ENCODE data around the gene ATP8A1. TPM values are rescaled to one million over a fixed set of nuclear protein-coding genes. Genes with fewer than 3 reads are reported as not detected.

The ATP8A1 gene
- total RNA-seq, 4 donors from 2014 or later = 5.9 to 16.5 (median 7.3) TPM

DNA sequence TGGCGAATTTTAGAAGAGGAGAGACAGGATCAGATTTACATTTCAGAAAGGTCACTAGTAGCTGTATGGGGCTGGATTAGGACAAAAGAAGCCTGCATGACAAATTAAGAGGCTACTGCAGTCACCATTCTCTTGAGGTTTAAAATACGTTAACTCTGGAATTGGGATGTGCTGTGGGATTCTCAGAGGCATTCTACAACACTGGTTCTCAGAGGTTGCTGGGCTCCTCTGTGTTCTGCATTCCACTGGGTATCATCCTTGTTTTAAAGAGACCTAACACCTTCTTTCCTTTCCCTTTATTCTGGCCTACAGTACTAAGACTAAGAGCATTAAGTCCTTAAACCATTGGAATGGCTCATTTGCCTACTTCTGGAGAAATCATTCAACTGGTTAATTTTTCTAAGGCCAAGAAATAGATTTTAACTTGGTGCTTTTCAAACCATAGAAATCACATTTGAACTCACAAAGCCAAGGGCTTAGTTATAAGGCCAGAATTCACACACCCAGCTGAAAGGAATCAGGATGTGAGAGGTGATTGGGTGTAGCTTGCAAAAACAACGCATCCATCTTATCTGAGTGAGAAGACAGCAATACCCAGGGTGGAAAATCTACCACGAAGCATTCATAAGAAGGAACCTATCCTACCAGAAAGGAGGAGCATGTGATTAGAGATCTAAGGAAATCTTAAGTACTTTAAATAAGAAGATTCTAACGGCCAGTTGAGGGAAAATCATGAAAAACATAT lies 143.0 kb downstream of the ATP8A1 start:
- DNase-seq (ENCODE audit: low spot score in 2 of 2) = no peak
- no peaks in the 10 kb centered on the region for H3K9me3 ChIP-seq
- 86% methylated on average over 5 of the region's 5 CpGs for WGBS
- TF ChIP-seq, protein P1, sequence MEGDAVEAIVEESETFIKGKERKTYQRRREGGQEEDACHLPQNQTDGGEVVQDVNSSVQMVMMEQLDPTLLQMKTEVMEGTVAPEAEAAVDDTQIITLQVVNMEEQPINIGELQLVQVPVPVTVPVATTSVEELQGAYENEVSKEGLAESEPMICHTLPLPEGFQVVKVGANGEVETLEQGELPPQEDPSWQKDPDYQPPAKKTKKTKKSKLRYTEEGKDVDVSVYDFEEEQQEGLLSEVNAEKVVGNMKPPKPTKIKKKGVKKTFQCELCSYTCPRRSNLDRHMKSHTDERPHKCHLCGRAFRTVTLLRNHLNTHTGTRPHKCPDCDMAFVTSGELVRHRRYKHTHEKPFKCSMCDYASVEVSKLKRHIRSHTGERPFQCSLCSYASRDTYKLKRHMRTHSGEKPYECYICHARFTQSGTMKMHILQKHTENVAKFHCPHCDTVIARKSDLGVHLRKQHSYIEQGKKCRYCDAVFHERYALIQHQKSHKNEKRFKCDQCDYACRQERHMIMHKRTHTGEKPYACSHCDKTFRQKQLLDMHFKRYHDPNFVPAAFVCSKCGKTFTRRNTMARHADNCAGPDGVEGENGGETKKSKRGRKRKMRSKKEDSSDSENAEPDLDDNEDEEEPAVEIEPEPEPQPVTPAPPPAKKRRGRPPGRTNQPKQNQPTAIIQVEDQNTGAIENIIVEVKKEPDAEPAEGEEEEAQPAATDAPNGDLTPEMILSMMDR (IDR thresholded peaks at IDR 0.05) = no peak
- TF ChIP-seq POLR2AphosphoS5 (IDR thresholded peaks at IDR 0.05) = no peak
- TF ChIP-seq EP300 (IDR thresholded peaks at IDR 0.05) = no peak
- no peak for TF ChIP-seq POLR2A (IDR thresholded peaks at IDR 0.05)
- no peaks in the 10 kb centered on the region for H3K4me1 ChIP-seq
- H3K36me3 ChIP-seq = no peaks in the 10 kb centered on the region
- no peak overlapping the region for H3K27ac ChIP-seq
- H3K4me3 ChIP-seq = no peak overlapping the region
- H3K27me3 ChIP-seq = no peaks in the 10 kb centered on the region

- WGBS = 76% methylated on average over 3 of the region's 3 CpGs
- no peak for DNase-seq (ENCODE audit: low spot score in 2 of 2)
- TF ChIP-seq POLR2A (IDR thresholded peaks at IDR 0.05) (no peak), POLR2AphosphoS5 (IDR thresholded peaks at IDR 0.05) (no peak), EP300 (IDR thresholded peaks at IDR 0.05) (no peak)
- TF ChIP-seq, protein P1 (IDR thresholded peaks at IDR 0.05) = no peak
- no peak overlapping the region for H3K27ac ChIP-seq
- H3K36me3 ChIP-seq = no peaks in the 10 kb centered on the region
- no peaks in the 10 kb centered on the region for H3K27me3 ChIP-seq
- no peak overlapping the region for H3K4me3 ChIP-seq
- no peaks in the 10 kb centered on the region for H3K4me1 ChIP-seq
- no peaks in the 10 kb centered on the region for H3K9me3 ChIP-seq
Observed at GRCh38 chr4:42512226-42512625, 144.7 kb downstream of the ATP8A1 start.

GRCh38 chr4:42510225-42510624 lies 146.7 kb downstream of the ATP8A1 start:
- H3K4me3 ChIP-seq = no peak overlapping the region
- no peaks in the 10 kb centered on the region for H3K9me3 ChIP-seq
- H3K27ac ChIP-seq = no peak overlapping the region
- DNase-seq (ENCODE audit: low spot score in 2 of 2) = no peak
- TF ChIP-seq POLR2AphosphoS5 (IDR thresholded peaks at IDR 0.05) (no peak), EP300 (IDR thresholded peaks at IDR 0.05) (no peak), POLR2A (IDR thresholded peaks at IDR 0.05) (no peak)
- TF ChIP-seq, protein P1 (IDR thresholded peaks at IDR 0.05) = no peak
- no peaks in the 10 kb centered on the region for H3K27me3 ChIP-seq
- peaks cover 6% of the 10 kb centered on the region for H3K36me3 ChIP-seq
- H3K4me1 ChIP-seq = no peaks in the 10 kb centered on the region

DNA sequence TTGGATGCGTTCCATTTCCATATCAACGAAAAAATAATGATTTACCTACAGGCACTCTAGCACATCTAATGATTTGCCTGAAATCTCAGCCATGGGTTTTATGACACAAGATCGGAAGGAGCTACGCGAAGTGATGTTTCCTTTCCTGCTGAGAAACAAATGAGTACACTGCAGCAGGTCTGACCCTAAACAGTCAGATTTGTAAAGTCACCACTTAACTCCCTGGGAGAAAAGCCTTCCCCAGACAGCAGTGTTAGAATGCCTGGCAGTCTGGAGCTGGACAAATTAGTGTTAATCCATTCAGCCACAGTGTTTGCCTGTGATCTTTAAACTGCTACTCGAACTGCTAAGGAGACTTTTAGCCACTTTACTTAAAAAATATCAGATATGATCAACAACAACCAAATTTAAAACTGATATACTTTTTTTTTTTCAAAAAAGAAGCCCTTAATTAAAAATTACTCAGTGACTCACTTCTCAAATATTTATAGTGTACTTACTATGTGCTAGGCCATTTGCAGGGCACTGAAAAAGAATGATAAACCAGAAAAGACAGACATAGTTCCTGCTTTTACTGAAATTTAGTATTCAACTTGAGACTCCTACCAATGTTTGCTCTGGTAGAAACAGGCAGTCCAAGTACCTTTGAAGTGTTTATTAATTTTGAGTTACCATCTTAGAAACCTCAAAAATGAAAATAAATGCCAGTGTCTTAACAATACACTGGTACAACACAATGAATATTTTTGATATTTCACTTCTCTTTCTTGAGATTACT lies 155.1 kb downstream of the ATP8A1 start:
- H3K36me3 ChIP-seq = peaks cover 5% of the 10 kb centered on the region
- DNase-seq (ENCODE audit: low spot score in 2 of 2) = no peak
- no peak for TF ChIP-seq POLR2AphosphoS5 (IDR thresholded peaks at IDR 0.05)
- TF ChIP-seq, protein P1 (IDR thresholded peaks at IDR 0.05) = no peak
- no peak for TF ChIP-seq POLR2A (IDR thresholded peaks at IDR 0.05)
- no peak for TF ChIP-seq EP300 (IDR thresholded peaks at IDR 0.05)
- H3K4me3 ChIP-seq = no peak overlapping the region
- 79% methylated on average over 6 of the region's 6 CpGs for WGBS
- no peaks in the 10 kb centered on the region for H3K27me3 ChIP-seq
- H3K4me1 ChIP-seq = no peaks in the 10 kb centered on the region
- H3K9me3 ChIP-seq = no peaks in the 10 kb centered on the region
- no peak overlapping the region for H3K27ac ChIP-seq

DNA sequence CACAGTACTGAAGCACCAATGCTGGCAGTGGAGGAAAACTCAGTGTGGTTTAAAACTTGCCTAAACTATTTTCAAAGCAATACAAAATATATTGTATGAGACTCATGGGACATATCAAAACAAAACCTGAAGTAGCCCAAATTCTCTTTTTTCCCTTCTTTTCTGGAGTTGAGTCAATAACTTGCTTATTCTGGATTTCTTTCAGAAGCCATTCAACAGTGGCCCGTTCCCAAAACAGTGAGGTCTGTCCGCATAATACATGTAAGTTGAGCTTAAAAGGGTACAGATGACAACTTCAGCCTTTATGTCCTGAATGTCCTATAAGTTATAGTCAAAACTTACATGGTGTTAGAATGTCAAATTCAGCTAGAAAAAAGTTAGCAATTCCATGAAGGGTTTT lies 158.9 kb downstream of the ATP8A1 start:
- no peaks in the 10 kb centered on the region for H3K9me3 ChIP-seq
- no peak overlapping the region for H3K27ac ChIP-seq
- TF ChIP-seq EP300 (IDR thresholded peaks at IDR 0.05) = no peak
- TF ChIP-seq POLR2AphosphoS5 (IDR thresholded peaks at IDR 0.05) = no peak
- no peak for TF ChIP-seq POLR2A (IDR thresholded peaks at IDR 0.05)
- TF ChIP-seq, protein P1 (IDR thresholded peaks at IDR 0.05) = no peak
- H3K27me3 ChIP-seq = no peaks in the 10 kb centered on the region
- no peak for DNase-seq (ENCODE audit: low spot score in 2 of 2)
- H3K4me3 ChIP-seq = no peak overlapping the region
- 72% methylated on average over 2 of the region's 2 CpGs for WGBS
- H3K4me1 ChIP-seq = no peaks in the 10 kb centered on the region
- H3K36me3 ChIP-seq = no peaks in the 10 kb centered on the region
